ENCODE measurements around the gene IZUMO2. TPM values are rescaled to one million over a fixed set of nuclear protein-coding genes. Genes with fewer than 3 reads are reported as not detected.
"Not testable (repeated sequence)": the region's sequence is repeated elsewhere in the genome, so short reads cannot be mapped to it uniquely, and the experiment has no call there.

The IZUMO2 gene
- total RNA-seq, 1 donor from 2014 or later: not detected

DNA sequence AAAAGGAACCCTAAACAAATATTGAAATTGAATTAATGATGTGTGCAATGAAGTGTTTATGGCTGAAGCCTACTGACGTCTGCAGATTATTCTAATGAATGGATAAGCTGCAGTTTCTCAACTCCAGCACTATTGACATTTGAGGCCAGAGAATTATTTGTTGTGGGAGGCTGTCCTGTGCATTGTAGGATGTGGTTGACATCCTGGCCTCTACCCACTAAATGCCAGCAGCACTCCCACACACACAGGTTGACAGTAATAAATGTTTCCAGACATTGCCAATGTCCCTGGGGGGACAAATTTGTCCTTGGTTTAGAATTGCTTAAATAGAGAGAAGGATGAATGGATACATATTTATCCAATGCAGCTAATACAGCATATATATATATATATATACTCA lies 21.1 kb upstream of the IZUMO2 start:
- DNase-seq (ENCODE audit: low read depth): no peak

DNA sequence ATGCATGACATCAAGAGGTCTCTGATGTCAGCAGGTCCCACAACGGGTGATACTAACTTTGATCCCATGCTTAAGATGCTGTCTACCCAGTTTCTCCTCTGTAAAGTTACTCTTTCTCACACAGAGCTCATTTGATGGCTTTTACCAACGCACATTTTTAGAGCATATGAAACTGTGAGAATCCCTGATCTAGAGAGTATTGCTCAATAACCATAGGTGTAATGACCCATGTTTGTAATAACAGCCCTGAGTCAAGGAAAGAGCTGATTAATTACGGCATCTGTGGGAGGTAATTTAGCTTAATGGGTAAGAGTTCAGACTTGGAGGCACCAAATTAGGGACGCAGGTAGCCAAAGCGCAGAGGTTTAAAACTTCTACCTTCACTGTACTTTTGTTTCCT lies 18.0 kb upstream of the IZUMO2 start:
- DNase-seq (ENCODE audit: low read depth): peak; percentile 38

DNA sequence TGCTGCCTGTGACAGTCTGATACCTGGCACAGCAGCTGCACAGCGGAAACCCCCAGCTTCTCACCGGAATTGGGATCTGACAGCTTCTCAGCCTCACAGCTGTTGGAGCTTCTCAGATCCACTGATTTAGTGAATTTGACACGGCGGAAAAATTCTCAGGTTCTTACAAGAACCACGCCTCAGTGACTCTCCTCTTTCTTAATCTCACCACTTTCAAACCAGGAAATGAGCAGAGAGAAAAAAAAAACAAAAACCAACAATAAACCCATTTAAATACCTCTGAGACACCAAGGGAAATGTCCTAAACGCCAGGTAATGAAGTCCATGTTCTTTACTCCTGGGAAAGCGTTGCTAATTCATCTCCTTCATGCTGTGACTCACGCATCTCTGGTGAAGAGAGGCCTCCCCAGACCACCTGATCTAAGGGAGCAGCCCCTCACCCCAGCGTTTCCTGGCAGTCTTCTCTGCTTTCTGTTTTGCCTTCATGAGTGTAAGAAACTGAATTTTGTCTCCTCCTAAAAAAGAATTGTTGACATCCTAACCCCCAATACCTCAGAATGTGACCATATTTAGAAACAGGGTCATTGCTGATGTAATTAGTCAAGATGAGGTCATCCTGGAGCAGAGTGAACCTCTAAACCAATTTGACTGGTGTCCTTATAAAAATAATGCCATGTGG lies 15.9 kb upstream of the IZUMO2 start:
- DNase-seq (ENCODE audit: low read depth): peak; percentile 66

DNA sequence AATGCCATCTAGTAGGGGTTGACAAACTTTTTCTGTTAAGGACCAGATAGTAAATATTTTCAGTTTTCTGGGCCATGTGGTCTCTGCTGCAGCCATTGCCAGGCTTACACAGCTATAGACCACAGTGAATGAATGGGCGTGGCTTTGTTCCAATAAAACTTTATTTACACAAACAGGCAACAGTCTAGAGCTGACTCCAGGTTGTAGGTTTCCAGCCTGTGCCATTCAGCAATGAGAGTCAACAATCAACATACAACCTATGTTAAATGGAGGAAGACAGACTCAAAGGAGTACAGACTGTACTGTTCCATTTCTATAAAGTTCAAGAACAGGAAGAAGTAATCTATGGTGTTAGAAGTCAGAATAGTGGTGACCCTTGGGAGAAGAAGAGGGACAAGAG lies 15.2 kb upstream of the IZUMO2 start:
- DNase-seq (ENCODE audit: low read depth): no peak

DNA sequence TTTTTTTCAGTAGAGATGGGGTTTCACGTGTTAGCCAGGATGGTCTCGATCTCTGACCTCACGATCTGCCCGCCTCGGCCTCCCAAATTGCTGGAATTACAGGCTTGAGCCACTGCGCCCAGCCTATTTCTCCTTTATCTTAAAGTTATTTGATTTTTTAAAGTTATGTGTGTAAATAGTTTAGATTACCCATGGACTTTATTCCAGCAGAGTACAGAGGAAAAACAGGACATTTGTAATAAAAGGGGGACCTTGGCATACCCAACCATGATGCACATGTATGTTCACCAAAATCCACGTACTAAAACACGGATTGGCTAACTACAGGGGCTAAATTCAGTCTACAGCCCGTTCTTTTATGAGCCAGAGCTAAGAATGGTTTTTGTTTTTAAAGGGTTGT lies 13.7 kb upstream of the IZUMO2 start:
- DNase-seq (ENCODE audit: low read depth): no peak

DNA sequence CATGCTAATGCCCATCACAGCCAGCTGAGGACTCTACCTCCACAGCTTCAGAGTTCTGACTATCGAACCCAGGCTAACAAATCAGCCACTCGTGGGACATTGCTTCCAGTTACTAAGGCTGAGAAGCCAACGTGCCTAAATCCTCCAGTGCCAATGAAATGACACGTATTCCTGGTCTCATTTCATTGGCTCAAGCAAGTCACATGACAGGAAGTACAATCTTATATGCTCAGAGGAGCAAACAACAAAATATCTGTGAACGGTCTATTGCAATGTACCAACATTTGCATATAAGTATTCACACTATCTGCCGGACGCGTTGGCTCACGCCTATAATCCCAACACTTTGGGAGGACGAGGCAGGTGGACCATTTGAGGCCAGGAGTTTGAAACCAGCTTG lies 12.8 kb upstream of the IZUMO2 start:
- no peak for DNase-seq (ENCODE audit: low read depth)

DNA sequence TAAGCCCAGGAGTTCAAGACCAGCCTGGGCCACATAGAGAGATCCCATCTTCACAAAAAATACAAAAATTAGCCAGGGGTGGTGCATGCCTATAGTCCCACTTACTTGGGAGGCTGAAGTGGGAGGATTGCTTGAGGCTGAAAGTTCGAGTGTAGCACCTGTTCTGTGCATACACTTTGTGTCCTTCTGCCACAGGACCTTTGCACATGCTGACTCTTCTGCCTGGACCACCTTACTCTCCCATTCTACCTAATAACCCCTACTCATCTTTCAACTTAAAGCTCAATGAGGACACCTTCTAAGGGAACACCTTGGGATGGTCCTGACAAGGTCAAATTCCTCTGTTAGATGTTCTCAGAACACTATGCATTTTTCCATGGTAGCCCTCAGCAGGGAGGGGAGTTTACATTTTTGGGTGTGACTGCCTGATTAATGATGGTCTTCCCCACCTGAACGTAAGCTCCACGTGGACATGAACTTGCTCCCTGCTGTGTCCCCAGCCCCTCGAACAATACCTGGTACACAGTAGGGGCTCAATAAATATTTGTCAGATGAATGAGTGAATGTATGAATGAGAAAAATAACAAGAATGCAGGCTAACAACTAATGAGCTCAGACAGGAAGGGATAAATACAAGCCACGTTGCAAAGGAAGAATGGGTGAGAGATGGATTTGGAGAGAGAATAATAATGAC lies 11.2 kb upstream of the IZUMO2 start:
- DNase-seq (ENCODE audit: low read depth): no peak

DNA sequence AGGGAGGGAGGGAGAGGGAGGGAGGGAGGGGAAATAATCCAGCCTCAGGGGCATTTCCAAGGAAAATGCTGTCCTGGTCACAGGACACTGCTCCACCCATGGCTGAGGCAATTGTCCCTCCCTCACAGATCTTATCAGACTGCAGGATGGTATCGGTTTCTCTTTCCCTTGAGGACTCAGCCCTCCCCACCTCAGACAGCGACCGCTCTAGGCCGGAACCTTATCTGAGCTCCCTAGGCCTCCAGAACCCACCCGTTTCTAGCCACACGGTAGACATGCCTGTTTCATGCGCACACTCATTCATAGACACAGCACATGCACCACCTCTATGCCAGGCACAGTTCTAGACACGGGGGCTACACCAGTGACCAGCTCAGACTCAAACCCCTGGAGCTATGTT lies 10.0 kb upstream of the IZUMO2 start:
- peak; percentile 36 for DNase-seq (ENCODE audit: low read depth)

DNA sequence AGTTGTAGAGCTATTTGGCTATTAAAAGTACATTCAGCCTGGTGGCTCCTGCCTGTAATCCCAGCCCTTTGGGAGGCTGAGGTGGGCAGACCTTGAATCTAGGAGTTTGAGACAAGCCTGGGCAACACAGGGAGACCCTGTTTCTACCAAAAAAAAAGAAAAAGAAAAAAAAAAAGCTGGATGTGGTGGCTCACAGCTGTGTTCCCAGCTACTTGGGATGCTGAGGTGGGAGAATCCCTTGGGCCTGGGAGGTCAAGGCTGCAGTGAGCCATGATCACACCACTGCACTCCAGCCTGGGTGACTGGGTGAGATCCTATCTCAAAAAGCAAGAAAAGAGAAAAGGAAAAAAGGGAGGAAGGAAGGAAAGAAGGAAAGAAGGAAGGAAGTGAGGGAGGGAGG lies 9.6 kb upstream of the IZUMO2 start:
- DNase-seq (ENCODE audit: low read depth): no peak

DNA sequence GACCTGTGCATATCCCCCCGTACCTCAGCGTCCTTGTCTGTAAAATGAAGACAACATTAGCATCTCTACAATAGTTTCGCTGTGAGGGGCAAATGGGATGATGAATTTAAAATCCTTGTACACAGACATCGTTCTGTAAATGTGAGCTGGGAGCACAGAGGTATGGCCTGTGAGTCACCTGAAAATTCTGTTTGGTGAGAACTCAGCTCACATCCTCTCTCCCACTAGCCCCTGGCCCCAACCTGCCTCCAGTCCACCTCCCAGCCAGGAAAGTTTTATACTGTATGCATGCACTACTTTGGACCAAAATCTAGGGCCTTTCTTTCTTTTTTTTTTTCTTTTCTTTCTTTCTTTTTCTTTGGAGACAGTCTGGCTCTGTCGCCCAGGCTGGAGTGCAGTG lies 8.7 kb upstream of the IZUMO2 start:
- DNase-seq (ENCODE audit: low read depth): no peak

DNA sequence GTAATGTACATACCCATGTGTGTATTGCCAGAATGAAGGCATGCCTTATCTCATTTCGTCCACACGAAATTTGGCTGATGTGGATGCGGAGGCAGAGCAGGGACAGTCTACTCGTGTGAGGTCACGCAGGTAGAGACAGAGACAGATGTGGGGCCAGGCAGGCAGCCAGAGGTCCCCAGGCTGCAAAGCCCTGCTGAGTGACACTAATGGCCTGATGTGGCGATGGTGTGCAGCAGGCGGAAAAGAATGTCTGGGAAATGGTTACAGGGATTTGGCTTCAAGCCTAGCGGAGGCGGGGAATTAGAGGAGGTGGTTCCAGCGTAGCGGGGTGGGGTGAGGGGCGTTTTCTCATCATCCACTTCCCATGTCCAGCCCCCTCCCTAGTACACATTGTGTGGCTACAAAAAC lies 4.2 kb upstream of the IZUMO2 start:
- DNase-seq (ENCODE audit: low read depth): peak; percentile 6

DNA sequence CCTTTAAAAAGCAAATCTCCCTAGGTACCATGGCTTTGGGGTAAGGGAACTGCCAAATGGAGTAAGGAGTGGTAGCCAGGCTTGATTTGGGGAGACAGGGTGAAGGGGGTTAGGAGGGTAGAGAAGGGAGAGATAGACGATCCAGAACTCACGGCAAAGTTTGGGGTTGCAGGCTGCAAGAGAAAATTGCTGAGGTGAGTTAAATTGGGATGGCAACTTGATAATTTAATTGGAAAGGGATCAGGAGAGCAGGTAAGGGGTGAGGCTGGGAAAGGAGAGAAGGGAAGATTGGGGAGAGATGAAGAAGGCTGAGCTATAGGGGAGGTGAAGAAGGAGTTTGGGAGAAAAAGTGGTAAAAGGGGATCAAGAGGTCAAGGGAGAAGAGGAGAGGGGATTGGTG lies 4.0 kb downstream of the IZUMO2 start:
- DNase-seq (ENCODE audit: low read depth): no peak

DNA sequence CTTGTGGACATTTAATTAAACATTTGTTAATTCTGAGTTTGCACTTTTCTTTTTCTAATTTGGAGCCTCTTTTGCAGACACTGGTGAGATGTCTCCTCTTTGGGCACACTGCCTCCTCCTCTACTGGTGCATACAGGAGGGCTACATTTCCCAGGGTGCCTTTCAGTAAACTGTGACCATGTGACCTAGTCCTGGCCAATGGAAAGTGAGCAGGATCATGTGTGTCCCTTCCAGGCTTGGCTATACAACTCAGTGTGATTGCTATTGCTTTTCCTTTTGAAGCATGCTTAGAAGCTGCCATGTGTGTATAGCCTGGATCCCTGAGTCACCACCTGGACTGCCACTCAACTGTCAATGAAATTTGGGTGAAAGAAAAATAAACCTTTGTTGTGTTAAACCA lies 4.5 kb downstream of the IZUMO2 start:
- no peak for DNase-seq (ENCODE audit: low read depth)

DNA sequence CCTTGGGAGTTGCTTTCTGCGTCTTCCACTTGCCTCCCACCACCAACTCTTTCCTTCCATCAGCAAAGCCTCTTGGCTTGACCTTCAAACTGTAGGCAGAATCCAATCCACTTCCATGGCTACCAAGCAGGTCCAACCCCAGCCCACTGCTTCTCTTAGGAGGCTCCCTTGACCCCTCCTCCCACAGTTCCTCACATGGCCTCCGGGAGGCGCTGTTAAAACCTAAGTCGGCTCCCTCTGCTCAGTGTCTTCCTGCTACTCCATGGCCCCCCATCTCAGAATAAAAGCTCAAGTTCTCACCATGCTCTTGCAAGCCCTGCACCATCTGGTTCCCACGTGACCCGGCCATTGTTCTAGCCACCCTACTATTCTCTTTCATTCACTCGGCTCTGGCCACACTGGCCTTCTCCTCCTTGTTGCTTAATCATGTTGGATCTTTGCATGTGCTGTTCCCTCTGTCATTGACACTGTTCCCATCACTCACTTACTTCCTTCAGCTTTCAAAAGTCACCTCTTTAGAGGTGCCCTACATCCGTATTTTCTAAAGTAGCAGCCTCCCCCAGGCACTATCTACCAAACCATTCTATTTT lies 7.5 kb downstream of the IZUMO2 start:
- DNase-seq (ENCODE audit: low read depth): no peak

DNA sequence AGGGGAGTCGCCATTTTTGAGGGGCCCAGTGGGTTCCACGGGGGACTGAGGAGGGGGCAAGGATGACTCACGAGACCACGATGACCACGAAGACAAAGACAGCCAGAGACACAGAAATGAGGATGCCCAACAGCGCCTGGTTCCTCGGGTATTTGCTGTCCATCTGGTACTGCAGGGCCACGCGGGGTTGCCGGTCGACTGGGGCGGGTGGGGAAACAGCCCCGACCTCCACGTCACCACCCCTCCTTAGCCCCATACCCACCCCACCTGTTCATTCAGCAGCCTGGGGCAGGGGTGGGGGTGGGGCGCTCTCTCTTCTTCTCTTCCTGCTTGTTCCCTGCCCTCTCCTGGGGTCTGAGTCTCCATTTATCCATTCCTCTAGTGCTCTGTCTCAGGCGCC lies 8.6 kb downstream of the IZUMO2 start:
- no peak for DNase-seq (ENCODE audit: low read depth)

DNA sequence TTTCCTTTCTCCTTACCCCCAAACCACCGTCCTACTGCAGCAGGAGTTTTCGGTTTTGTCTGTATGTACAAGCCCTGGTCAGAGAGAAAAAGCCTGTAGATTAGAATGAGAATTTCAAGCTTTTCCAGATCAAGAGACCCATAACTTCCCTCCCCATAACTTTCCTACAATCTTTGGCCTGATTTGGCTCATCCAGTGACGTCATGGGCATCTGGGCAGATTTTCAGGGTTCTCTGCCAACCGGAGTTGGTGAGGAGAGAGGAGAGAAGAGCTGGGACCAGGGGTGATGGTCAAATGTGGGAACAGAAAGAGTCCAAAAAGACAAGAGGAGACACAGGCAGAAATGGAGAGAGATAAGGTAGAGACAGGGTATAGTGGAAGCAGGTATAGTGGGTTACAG lies 10.5 kb downstream of the IZUMO2 start:
- DNase-seq (ENCODE audit: low read depth): no peak

DNA sequence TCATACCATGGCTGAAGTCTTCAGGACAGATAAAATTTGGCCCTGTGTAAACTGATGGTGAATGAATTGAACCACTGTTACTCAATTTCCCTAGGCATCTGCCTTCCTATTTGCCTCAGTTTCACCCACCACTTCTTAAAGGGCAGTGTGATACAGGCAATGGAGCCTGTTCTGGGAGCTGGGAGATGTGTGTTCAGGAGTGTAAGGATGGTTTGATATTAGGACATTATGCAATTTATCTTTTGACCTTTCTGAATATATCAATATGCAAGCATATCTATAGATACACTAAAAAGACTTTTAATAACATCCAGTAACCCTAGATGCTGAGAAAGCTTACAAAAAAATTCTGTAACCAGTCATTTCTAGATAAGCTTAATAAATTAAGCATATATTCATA lies 14.6 kb downstream of the IZUMO2 start:
- no peak for DNase-seq (ENCODE audit: low read depth)

DNA sequence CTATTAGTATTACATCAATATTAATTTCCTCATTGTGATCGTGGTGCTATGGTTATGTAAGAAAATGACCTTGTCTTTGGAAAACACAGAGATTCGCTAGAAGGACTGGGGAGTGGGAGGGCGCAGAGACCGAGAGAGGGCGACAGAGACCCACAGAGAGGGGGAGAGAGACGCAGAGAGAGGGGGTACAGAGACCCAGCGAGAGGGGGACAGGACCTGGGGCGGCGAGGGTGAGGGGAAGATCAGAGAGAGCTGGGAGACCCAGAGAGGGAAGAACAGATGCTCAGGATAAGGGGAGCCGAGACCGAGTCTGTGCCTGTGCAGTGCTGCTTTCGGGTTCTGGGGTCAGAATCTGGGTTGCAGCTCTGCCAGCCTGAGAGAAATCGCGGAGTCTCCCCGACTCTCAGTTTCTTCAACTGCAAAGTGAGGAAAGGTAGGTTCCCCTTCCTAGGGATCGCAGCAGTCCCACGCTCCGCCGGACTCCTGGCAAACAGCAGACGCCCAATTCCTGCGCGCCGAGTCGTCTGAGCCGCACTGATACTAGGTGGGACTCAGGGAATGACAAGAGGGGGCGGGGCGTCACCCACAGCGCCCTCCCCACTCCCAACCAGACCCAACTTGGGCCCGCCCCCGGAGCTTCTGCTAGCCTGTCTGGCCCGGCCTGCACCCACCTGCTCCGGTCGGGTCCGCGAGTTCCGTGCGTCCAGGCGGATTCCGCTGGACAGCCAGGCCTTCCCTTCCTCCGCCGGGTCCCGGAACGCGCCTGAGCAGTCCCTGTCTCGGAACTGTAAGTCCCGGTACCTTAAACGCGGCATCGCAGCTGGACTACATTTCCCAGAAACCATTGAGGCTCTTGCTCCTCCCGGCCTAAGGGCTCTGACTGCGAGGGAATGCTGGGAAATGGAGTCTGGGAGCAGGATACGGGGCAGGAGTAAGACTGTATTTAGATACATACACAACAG lies 15.3 kb downstream of the IZUMO2 start:
- peak; percentile 77 for DNase-seq (ENCODE audit: low read depth)

DNA sequence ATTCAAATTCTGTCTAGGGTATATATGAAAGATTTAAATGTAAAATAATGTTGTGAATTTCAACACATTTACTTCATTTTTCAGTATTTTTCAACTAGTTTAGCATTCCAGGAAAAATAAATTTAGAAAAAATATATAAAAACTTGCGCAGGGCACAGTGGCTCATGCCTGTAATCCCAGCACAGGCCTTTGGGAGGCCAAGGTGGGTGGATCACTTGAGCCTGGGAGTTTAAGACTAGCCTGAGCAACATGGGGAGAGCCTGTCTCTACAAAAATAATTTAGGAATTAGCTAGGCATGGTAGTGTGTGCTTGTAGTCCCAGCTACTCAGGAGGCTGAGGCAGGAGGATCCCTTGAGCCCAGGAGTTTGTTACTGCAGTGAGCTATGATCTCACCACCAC lies 21.2 kb downstream of the IZUMO2 start:
- DNase-seq (ENCODE audit: low read depth): not testable (repeated sequence)

DNA sequence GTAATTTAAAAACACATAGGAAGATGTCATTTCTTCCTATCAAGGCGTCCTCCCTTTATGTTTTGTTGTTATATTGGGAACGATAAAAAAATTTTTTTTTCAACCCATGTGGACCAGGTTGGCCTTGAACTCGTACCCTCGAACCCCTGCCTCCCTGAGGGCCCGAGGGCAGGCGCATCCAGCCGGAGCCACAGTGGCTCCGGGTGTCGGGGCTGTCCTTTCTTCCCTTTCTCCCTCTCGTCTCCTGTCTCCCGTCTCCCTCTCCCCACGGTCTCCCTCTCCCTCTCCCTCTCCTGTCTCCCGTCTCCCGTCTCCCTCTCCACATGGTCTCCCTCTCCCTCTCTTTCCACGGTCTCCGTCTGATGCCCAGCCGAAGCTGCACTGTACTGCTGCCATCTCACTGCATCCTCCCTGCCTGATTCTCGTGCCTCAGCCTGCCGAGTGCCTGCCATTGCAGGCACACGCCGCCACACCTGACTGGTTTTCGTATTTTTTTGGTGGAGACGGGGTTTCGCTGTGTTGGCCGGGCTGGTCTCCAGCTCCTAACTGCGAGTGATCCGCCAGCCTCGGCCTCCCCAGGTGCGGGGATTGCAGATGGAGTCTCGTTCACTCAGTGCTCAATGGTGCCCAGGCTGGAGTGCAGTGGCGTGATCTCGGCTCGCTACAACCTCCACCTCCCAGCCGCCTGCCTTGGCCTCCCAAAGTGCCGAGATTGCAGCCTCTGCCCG lies 22.8 kb downstream of the IZUMO2 start:
- DNase-seq (ENCODE audit: low read depth): not testable (repeated sequence)

DNA sequence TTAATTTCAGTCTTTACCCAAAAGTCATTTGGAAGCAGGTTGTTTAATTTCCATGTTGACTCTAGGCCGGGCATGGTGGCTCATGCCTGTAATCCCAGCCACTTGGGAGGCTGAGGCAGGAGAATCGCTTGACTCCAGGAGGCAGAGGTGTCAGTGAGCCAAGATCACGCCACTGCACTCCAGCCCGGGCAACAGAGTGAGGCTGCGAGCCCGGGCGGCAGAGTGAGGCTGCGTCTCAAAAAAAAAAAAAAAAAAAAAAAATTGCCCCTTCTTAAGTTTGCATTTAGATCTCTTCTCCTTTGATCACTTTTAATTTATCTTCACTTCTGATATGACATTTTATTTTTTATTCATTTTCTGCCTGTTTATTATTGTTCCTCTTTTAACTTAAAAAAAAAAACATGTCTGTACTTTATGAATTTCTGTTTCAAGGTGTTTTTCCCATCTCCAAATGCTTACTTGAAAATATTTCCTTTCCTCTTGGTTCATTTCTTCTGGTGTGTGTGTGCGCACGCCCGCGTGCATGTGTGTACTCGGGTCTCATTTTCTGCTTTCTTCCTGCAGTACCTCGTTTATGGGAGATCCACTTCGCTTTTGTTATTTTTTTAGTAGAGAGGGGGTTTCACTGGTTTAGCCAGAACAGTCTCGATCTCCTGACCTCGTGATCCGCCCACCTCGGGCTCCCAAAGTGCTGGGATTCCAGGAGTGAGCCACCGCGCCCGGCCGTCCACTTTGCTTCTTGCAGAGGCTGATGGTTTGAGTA lies 26.3 kb downstream of the IZUMO2 start:
- DNase-seq (ENCODE audit: low read depth): not testable (repeated sequence)
